Endothelial cell of umbilical vein (primary cell): ENCODE measurements around the gene IL10RA. TPM values are rescaled to one million over a fixed set of nuclear protein-coding genes. Genes with fewer than 3 reads are reported as not detected.
A peak's percentile ranks its signal among the peaks of the same experiment; 100 is the strongest.

Experiments
- BruUV-seq: library from RNA; stranded (reverse); fragments of 400-500 nt; replicated peaks from 2 replicates; lab custom pipeline; 2021; lab: Mats Ljungman, UMichigan
- CTCF ChIA-PET: fragments of 300-600, 350-600 bp; sonication (Branson Sonifier 250); formaldehyde crosslinking; loops from one replicate; lab custom pipeline; 2021; ENCODE audit warnings: antibody characterized with exemption, inconsistent platforms; lab: Charles Lee
- POLR2A ChIA-PET: fragments of 300-600, 350-600 bp; sonication (Branson Sonifier 250); formaldehyde crosslinking; loops from one replicate; lab custom pipeline; 2021; ENCODE audit warnings: antibody characterized with exemption, inconsistent platforms; lab: Charles Lee
- DNase-seq: peaks from one replicate; pipeline ENCODE4 v3.0.0-alpha.2; 2011; ENCODE audit warnings: low read depth, low spot score
- FAIRE-seq: peaks from 2 replicates; lab custom pipeline; 2011; peaks lifted over from hg19 to GRCh38; lab: Jason Lieb, UNC
- H2AFZ ChIP-seq: 2 replicates; pipeline ENCODE4 v1.6.0; 2012; ENCODE audit warnings: low read depth, low read length, control low read depth, inconsistent platforms
- H3K27ac ChIP-seq: 2 replicates; pipeline ENCODE4 v1.5.1; 2011; ENCODE audit warnings: low read depth, mild to moderate bottlenecking, control low read depth, low read length, moderate library complexity; ENCODE audit not compliant: insufficient read depth
- H3K27me3 ChIP-seq, 2 experiments: 2 replicates each; pipeline versions ENCODE4 v1.6.0 to v1.6.1; 2011; ENCODE audit warnings: low read length in 2 of 2, mixed read lengths in 1 of 2; ENCODE audit not compliant: control insufficient read depth in 2 of 2, insufficient read depth in 2 of 2
- H3K36me3 ChIP-seq, 2 experiments: 2 replicates in 1 of 2; 3 replicates in 1 of 2; pipeline ENCODE4 v1.5.1; 2011; ENCODE audit warnings: low read length in 2 of 2, mild to moderate bottlenecking in 1 of 2, moderate library complexity in 1 of 2; ENCODE audit not compliant: control insufficient read depth in 2 of 2, insufficient read depth in 2 of 2; ENCODE audit errors: extremely low read depth in 1 of 2
- H3K4me1 ChIP-seq: 3 replicates; pipeline ENCODE4 v1.5.1; 2011; ENCODE audit warnings: mild to moderate bottlenecking, low read length; ENCODE audit not compliant: control insufficient read depth, insufficient read depth; ENCODE audit errors: extremely low read depth
- H3K4me2 ChIP-seq: 2 replicates; pipeline ENCODE4 v1.6.1; 2011; ENCODE audit warnings: low read length, control low read depth, mixed read lengths; ENCODE audit not compliant: insufficient read depth
- H3K4me3 ChIP-seq, 3 experiments: fragments of 200-600 bp in 1 of 3; sonication (generic), shearing (Covaris generic) in 1 of 3; replicated peaks in 1 of 3; 2 replicates each; pipeline ENCODE4 v1.5.1; 2011 to 2016; ENCODE audit warnings: control low read depth in 3 of 3, low read length in 3 of 3, mild to moderate bottlenecking in 2 of 3, inconsistent platforms in 1 of 3, low read depth in 1 of 3, moderate library complexity in 1 of 3; ENCODE audit not compliant: insufficient read depth in 1 of 3
- H3K79me2 ChIP-seq: 2 replicates; pipeline ENCODE4 v1.6.0; 2012; ENCODE audit warnings: low read length, inconsistent platforms; ENCODE audit not compliant: control insufficient read depth, insufficient read depth
- H3K9ac ChIP-seq: replicated peaks from 2 replicates; pipeline ENCODE3; 2011; ENCODE audit warnings: low read length, control low read depth; ENCODE audit not compliant: insufficient read depth; ENCODE audit errors: extremely low read depth
- H3K9me1 ChIP-seq: replicated peaks from 3 replicates; pipeline ENCODE4 v1.6.0; 2011; ENCODE audit warnings: mild to moderate bottlenecking, low read length; ENCODE audit not compliant: control insufficient read depth, insufficient read depth; ENCODE audit errors: extremely low read depth
- H3K9me3 ChIP-seq: replicated peaks from 2 replicates; pipeline ENCODE4 v1.5.1; 2012; ENCODE audit warnings: low read length, inconsistent platforms; ENCODE audit not compliant: control insufficient read depth, insufficient read depth
- H4K20me1 ChIP-seq: replicated peaks from 2 replicates; pipeline ENCODE3; 2011; ENCODE audit warnings: mild to moderate bottlenecking, low read length; ENCODE audit not compliant: control insufficient read depth, insufficient read depth; ENCODE audit errors: extremely low read depth
- FOS ChIP-seq: IDR thresholded peaks from 2 replicates; pipeline ENCODE4 v1.6.1; 2011; ENCODE audit warnings: mild to moderate bottlenecking, low read length, moderate library complexity, borderline replicate concordance; ENCODE audit not compliant: insufficient read depth
- JUN ChIP-seq: IDR thresholded peaks from 2 replicates; pipeline ENCODE4 v1.6.1; 2011; ENCODE audit warnings: borderline replicate concordance, low read depth; ENCODE audit not compliant: insufficient read length, insufficient read depth
- POLR2AphosphoS5 ChIP-seq: IDR thresholded peaks from 2 replicates; pipeline ENCODE4 v1.6.1; 2012; ENCODE audit warnings: low read depth, mild to moderate bottlenecking, control low read depth, low read length, moderate library complexity; ENCODE audit not compliant: insufficient read depth
- dilution Hi-C: fragments of 300-500 bp; cut with MboI; formaldehyde crosslinking; loops from one replicate; pipeline ENCODE4 v1.15.0; 2019; ENCODE audit warnings: low sequenced_read_pairs; ENCODE audit not compliant: extremely low pct_ligation_motif_present
- intact Hi-C: fragments of 100-400 bp; cut with micrococcal nuclease; formaldehyde crosslinking; loops from one replicate; pipeline ENCODE4 v1.10.0; 2022
- polyA plus RNA-seq, 4 experiments: library from polyadenylated mRNA; depleted of rRNA in 3 of 4; stranded (reverse) in 3 of 4; unstranded in 1 of 4; fragments of >200 nt; gene quantifications; 2 replicates each; pipeline versions ENCODE4 v1.2.1 to v1.2.3, GENCODE V29; 2011 to 2012; ENCODE audit warnings: missing spikeins in 1 of 4
- total RNA-seq: library from RNA; stranded (reverse); gene quantifications from 2 replicates; pipeline ENCODE4 v1.2.3, GENCODE V29; 2021
- TF ChIP-seq, protein P1 (sequence below), 2 donors: IDR thresholded peaks; 1 replicate in 1 of 2; 2 replicates in 1 of 2; pipeline ENCODE4 v1.5.1; 2011; ENCODE audit warnings: low read length in 2 of 2, mild to moderate bottlenecking in 2 of 2, moderate library complexity in 2 of 2, control low read depth in 1 of 2, inconsistent platforms in 1 of 2, low read depth in 1 of 2; ENCODE audit not compliant: insufficient read depth in 1 of 2; ENCODE audit errors: extremely low read depth in 1 of 2

IL10RA gene
- total and polyA plus RNA-seq, 2 donors (not counting 3 experiments of a cell fraction or from before 2014, with no cell fraction given) = 0.04 TPM; not detected in 1

DNA sequence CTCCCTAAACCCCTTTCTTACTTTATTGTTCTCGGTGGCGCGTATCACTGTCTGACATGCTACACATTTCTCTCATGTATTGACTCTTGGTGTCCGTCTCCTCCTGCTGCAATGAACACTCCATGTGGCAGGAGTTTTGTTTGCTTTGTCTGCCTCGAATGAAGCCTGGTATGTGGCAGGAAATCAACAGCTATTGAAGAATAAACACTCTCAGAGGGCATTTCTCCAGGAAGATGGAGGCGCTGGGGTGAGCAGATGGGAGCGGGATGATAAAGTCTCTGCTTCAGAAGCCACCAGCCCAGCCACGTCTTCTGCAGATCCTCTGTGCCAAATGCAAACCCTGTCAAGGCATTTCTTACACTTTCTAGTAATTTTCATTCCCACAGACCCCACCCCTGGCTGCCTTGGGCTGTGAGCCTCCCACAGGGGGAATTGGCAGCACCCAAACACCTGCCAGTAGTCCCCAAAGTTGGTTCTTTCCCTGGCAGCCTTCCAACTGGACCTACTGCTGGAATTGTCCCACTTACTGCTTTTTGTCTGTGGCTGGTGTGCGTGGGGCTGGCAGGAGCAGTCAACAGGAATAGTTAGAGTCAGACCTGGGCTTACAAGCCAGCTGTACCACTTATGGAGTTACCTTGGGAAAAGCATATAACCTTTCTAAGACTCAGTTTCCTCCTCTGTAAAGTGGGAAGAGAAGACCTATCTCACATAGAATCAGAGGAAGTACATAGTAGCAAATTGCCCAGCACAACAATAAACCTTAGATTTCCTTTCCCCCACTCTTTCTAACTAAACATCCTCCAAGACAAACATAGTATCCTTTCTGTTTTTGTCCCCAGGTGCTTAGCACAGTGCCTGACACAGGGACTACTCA, 13.3 kb upstream of the IL10RA start:
- Histone ChIP-seq H2AFZ (peak overlapping the region; percentile 93), H3K4me3 (no peak overlapping the region), H3K27ac (no peak overlapping the region), H3K79me2 (no peaks in the 10 kb centered on the region), H3K36me3 (no peaks in the 10 kb centered on the region), H3K27me3 (peaks cover 0 to 2% of the 10 kb centered on the region in 2 experiments), H3K9me1 (no peaks in the 10 kb centered on the region), H3K4me2 (peak overlapping the region; percentile 35), H3K9ac (no peak overlapping the region), H4K20me1 (no peaks in the 10 kb centered on the region), H3K4me1 (peaks cover 28% of the 10 kb centered on the region), H3K9me3 (no peaks in the 10 kb centered on the region)
- intact Hi-C loops (loop anchor here (2.0 kb wide), 1 partner anchor 28 kb away; no protein-coding TSS in a partner anchor), dilution Hi-C loops (no loop called here)
- ChIA-PET POLR2A (no interaction called here), CTCF (interaction anchor here (1.1 to 4.1 kb wide), 3 partner anchors 10 to 128 kb away, joined by 3 to 32 read pairs (median 4); no protein-coding TSS in a partner anchor)
- DNase-seq (peak; percentile 95), FAIRE-seq (peak; percentile 89)
- no TSS peak for BruUV-seq
- TF ChIP-seq JUN (no peak), POLR2AphosphoS5 (peak; percentile 44)

DNA sequence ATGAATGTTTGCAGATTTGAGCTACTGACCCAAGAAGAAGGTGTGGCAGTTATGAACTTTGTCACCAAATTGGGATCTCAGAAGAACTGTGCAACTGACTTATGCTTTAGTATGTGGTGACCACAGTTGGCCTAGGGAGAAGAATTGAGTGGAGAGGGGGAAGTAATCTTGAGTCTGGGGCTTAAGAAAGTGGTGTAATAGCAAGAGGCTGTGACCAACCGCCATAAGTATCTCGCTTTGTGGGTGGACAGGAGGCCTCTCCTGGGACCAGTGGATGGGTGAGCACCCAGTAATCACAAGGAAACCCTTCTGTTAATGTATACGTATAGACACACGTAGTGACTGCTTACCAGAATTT, 12.7 kb upstream of the IL10RA start:
- H3K9me3 ChIP-seq = no peaks in the 10 kb centered on the region
- no peak overlapping the region for H3K4me3 ChIP-seq
- dilution Hi-C loops = no loop called here
- CTCF ChIA-PET = interaction anchor here (1.1 to 4.1 kb wide), 3 partner anchors 12 to 129 kb away, joined by 3 to 32 read pairs (median 4); partner anchors contain the start of gene IL10RA
- intact Hi-C loops = loop anchor here (2.0 kb wide), 1 partner anchor 29 kb away; no protein-coding TSS in a partner anchor
- no peaks in the 10 kb centered on the region for H3K79me2 ChIP-seq
- H3K27ac ChIP-seq = no peak overlapping the region
- DNase-seq (no peak), FAIRE-seq (no peak)
- no TSS peak for BruUV-seq
- no peak overlapping the region for H3K4me2 ChIP-seq
- peaks cover 0 to 2% of the 10 kb centered on the region in 2 experiments for H3K27me3 ChIP-seq
- H3K9me1 ChIP-seq = no peaks in the 10 kb centered on the region
- no peaks in the 10 kb centered on the region for H3K36me3 ChIP-seq
- H2AFZ ChIP-seq = no peak overlapping the region
- POLR2A ChIA-PET = no interaction called here
- H4K20me1 ChIP-seq = no peaks in the 10 kb centered on the region
- H3K4me1 ChIP-seq = peaks cover 28% of the 10 kb centered on the region
- no peak for TF ChIP-seq FOS
- no peak for TF ChIP-seq POLR2AphosphoS5
- TF ChIP-seq, protein P1, sequence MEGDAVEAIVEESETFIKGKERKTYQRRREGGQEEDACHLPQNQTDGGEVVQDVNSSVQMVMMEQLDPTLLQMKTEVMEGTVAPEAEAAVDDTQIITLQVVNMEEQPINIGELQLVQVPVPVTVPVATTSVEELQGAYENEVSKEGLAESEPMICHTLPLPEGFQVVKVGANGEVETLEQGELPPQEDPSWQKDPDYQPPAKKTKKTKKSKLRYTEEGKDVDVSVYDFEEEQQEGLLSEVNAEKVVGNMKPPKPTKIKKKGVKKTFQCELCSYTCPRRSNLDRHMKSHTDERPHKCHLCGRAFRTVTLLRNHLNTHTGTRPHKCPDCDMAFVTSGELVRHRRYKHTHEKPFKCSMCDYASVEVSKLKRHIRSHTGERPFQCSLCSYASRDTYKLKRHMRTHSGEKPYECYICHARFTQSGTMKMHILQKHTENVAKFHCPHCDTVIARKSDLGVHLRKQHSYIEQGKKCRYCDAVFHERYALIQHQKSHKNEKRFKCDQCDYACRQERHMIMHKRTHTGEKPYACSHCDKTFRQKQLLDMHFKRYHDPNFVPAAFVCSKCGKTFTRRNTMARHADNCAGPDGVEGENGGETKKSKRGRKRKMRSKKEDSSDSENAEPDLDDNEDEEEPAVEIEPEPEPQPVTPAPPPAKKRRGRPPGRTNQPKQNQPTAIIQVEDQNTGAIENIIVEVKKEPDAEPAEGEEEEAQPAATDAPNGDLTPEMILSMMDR (IDR thresholded peaks at IDR 0.05; ENCODE audit: extremely low read depth in 1 of 2, insufficient read depth in 1 of 2, low read depth in 1 of 2, low read length in 2 of 2) = no peak
- H3K9ac ChIP-seq = no peak overlapping the region
